HCT116 (cell line): ENCODE data around the gene OR10P1. TPM values are rescaled to one million over a fixed set of nuclear protein-coding genes. Genes with fewer than 3 reads are reported as not detected.

Source experiments
- ATAC-seq: fragments of 200-7000 bp; cut with Tn5 transposase; 2 replicates; pipeline ENCODE4 v1.9.1; 2020; ENCODE audit warnings: mild to moderate bottlenecking, moderate library complexity
- BruUV-seq: library from RNA; stranded (reverse); fragments of 400-500 nt; replicated peaks from 2 replicates; lab custom pipeline; 2021; lab: Mats Ljungman, UMichigan
- CTCF ChIA-PET: fragments of 300-600 bp; sonication (Branson Sonifier 250); formaldehyde crosslinking; loops from one replicate; lab custom pipeline; 2021; ENCODE audit warnings: antibody characterized with exemption; lab: Charles Lee
- POLR2A ChIA-PET: fragments of 300-600, 350-600 bp; sonication (Branson Sonifier 250); formaldehyde crosslinking; loops from one replicate; lab custom pipeline; 2021; ENCODE audit warnings: antibody characterized with exemption; lab: Charles Lee
- RAD21 ChIA-PET, 2 experiments: fragments of 300-600 bp; sonication (Branson Sonifier 250); formaldehyde crosslinking; loops; one replicate each; lab custom pipeline; 2023; ENCODE audit warnings: low total read pairs in 2 of 2; ENCODE audit not compliant: uncharacterized antibody in 2 of 2, unreplicated experiment in 2 of 2, low non-redundant PET in 1 of 2; lab: Charles Lee
- DNase-seq: peaks from one replicate; pipeline ENCODE4 v3.0.0-alpha.2; 2010; ENCODE audit warnings: low read depth, low spot score
- H2AFZ ChIP-seq: fragments of 200-600 bp; shearing (Covaris generic), sonication (generic); 2 replicates; pipeline ENCODE4 v1.6.1; 2017; ENCODE audit warnings: low read depth, mixed run types, mixed read lengths, antibody characterized with exemption, low read length; ENCODE audit not compliant: poor library complexity, severe bottlenecking
- H3K27ac ChIP-seq: 2 replicates; pipeline ENCODE4 v1.5.1; 2012; ENCODE audit warnings: low read depth, low read length
- H3K27me3 ChIP-seq: fragments of 200-600 bp; sonication (generic); 2 replicates; pipeline ENCODE4 v1.6.1; 2016; ENCODE audit warnings: mixed run types, low read length, mixed read lengths; ENCODE audit not compliant: insufficient read depth
- H3K36me3 ChIP-seq, 2 experiments: fragments of 200-500 bp in 1 of 2; fragments of 200-600 bp in 1 of 2; sonication (Bioruptor generic) in 1 of 2; sonication (generic) in 1 of 2; 2 replicates each; pipeline versions ENCODE4 v1.5.1 to v1.6.1; 2014 to 2016; ENCODE audit warnings: low read length in 2 of 2, inconsistent platforms in 1 of 2, mixed read lengths in 1 of 2, mixed run types in 1 of 2; ENCODE audit not compliant: insufficient read depth in 2 of 2, control insufficient read depth in 1 of 2
- H3K4me1 ChIP-seq, 2 experiments: fragments of 200-600 bp in 1 of 2; sonication (generic) in 1 of 2; 2 replicates each; pipeline versions ENCODE4 v1.5.1 to v1.6.1; 2012 to 2017; ENCODE audit warnings: low read length in 2 of 2, inconsistent platforms in 1 of 2, mild to moderate bottlenecking in 1 of 2, mixed read lengths in 1 of 2, mixed run types in 1 of 2, moderate library complexity in 1 of 2; ENCODE audit not compliant: insufficient read depth in 2 of 2, control insufficient read depth in 1 of 2
- H3K4me2 ChIP-seq: fragments of 200-600 bp; sonication (generic); 2 replicates; pipeline ENCODE4 v1.6.1; 2017; ENCODE audit warnings: mixed run types, low read length, mixed read lengths
- H3K4me3 ChIP-seq, 2 experiments: fragments of 200-600 bp in 1 of 2; sonication (generic) in 1 of 2; replicated peaks in 1 of 2; 2 replicates each; pipeline ENCODE4 v1.5.1; 2011 to 2016; ENCODE audit warnings: low read length in 2 of 2, control low read depth in 1 of 2, low read depth in 1 of 2, mild to moderate bottlenecking in 1 of 2, mixed read lengths in 1 of 2, mixed run types in 1 of 2
- H3K79me2 ChIP-seq: fragments of 200-600 bp; sonication (generic); 2 replicates; pipeline ENCODE4 v1.6.1; 2017; ENCODE audit warnings: mild to moderate bottlenecking, mixed run types, low read length, moderate library complexity, mixed read lengths; ENCODE audit not compliant: insufficient read depth
- H3K9ac ChIP-seq: fragments of 200-600 bp; sonication (generic); 2 replicates; pipeline ENCODE4 v1.6.1; 2016; ENCODE audit warnings: low read length, mixed read lengths
- H3K9me2 ChIP-seq: fragments of 200-600 bp; sonication (generic), shearing (Covaris generic); 2 replicates; pipeline ENCODE4 v1.6.1; 2017; ENCODE audit warnings: mixed run types, mild to moderate bottlenecking, moderate library complexity; ENCODE audit not compliant: insufficient read depth
- H3K9me3 ChIP-seq, 2 experiments: fragments of 200-500 bp in 1 of 2; fragments of 200-600 bp in 1 of 2; sonication (Bioruptor generic) in 1 of 2; sonication (generic) in 1 of 2; 2 replicates each; pipeline ENCODE4 v1.6.1; 2014 to 2017; ENCODE audit warnings: low read length in 2 of 2, mixed read lengths in 2 of 2, inconsistent platforms in 1 of 2, low read depth in 1 of 2, mild to moderate bottlenecking in 1 of 2, mixed run types in 1 of 2, moderate library complexity in 1 of 2; ENCODE audit not compliant: control insufficient read depth in 1 of 2, insufficient read depth in 1 of 2
- H4K20me1 ChIP-seq: fragments of 200-600 bp; sonication (generic), shearing (Covaris generic); 2 replicates; pipeline ENCODE4 v1.6.1; 2017; ENCODE audit warnings: mixed run types, mild to moderate bottlenecking, moderate library complexity; ENCODE audit not compliant: insufficient read depth
- CBX3 ChIP-seq: IDR thresholded peaks from 2 replicates; pipeline ENCODE4 v1.6.1; 2012; ENCODE audit warnings: low read depth
- CEBPB ChIP-seq: IDR thresholded peaks from 2 replicates; pipeline ENCODE4 v1.6.1; 2012; ENCODE audit warnings: low read depth
- EGR1 ChIP-seq: IDR thresholded peaks from 2 replicates; pipeline ENCODE4 v1.6.1; 2012; ENCODE audit warnings: low read depth
- ELF1 ChIP-seq: IDR thresholded peaks from 2 replicates; pipeline ENCODE4 v1.6.1; 2012; ENCODE audit warnings: low read depth, borderline replicate concordance
- EZH2 ChIP-seq: fragments of 200-600 bp; sonication (generic); IDR thresholded peaks from 2 replicates; pipeline ENCODE4 v1.6.1; 2017; ENCODE audit warnings: antibody characterized with exemption, mixed run types
- EZH2phosphoT487 ChIP-seq: fragments of 200-600 bp; IDR thresholded peaks from 2 replicates; pipeline ENCODE4 v1.6.1; 2018; ENCODE audit warnings: antibody characterized with exemption, borderline replicate concordance
- SIN3A ChIP-seq: IDR thresholded peaks from 2 replicates; pipeline ENCODE4 v1.6.1; 2012; ENCODE audit warnings: low read depth
- SP1 ChIP-seq: IDR thresholded peaks from 2 replicates; pipeline ENCODE4 v1.6.1; 2012; ENCODE audit warnings: low read depth
- YY1 ChIP-seq: IDR thresholded peaks from 2 replicates; pipeline ENCODE4 v1.6.1; 2011; ENCODE audit warnings: low read length, low read depth, moderate library complexity, mild to moderate bottlenecking; ENCODE audit not compliant: insufficient replicate concordance; ENCODE audit errors: extremely low read depth
- ZFX ChIP-seq: fragments of 450-650 bp; IDR thresholded peaks from 2 replicates; pipeline ENCODE4 v1.6.1; 2017
- ZNF274 ChIP-seq: fragments of 200-500 bp; sonication (Bioruptor generic); IDR thresholded peaks from 2 replicates; pipeline ENCODE4 v1.6.1; 2014; ENCODE audit warnings: mild to moderate bottlenecking, low read depth, low read length, inconsistent platforms
- intact Hi-C: fragments of 100-400 bp; cut with micrococcal nuclease; formaldehyde crosslinking; loops from 2 replicates; pipeline ENCODE4 v1.10.0; 2022
- total RNA-seq: library from RNA; stranded (reverse); gene quantifications from one replicate; pipeline ENCODE4 v1.2.1, GENCODE V29; 2021; ENCODE audit not compliant: unreplicated experiment
- TF ChIP-seq, protein P1 (sequence below): IDR thresholded peaks from 2 replicates; pipeline ENCODE4 v1.6.1; 2012; ENCODE audit warnings: low read depth
- TF ChIP-seq, protein P2 (sequence below), 3 experiments: fragments of 200-600 bp in 1 of 3; sonication (generic) in 1 of 3; IDR thresholded peaks in 2 of 3; conservative IDR thresholded peaks in 1 of 3; 2 replicates each; pipeline ENCODE4 v1.5.1; 2012 to 2017; ENCODE audit warnings: low read depth in 2 of 3, low read length in 2 of 3, antibody characterized with exemption in 1 of 3, borderline replicate concordance in 1 of 3, control low read depth in 1 of 3, mild to moderate bottlenecking in 1 of 3, mixed read lengths in 1 of 3, mixed run types in 1 of 3, moderate library complexity in 1 of 3; ENCODE audit not compliant: insufficient read depth in 1 of 3
- TF ChIP-seq, protein P3 (sequence below): IDR thresholded peaks from 2 replicates; pipeline ENCODE4 v1.6.1; 2011; ENCODE audit warnings: mild to moderate bottlenecking, low read length, moderate library complexity; ENCODE audit not compliant: insufficient replicate concordance; ENCODE audit errors: extremely low read depth

OR10P1 gene
- total RNA-seq, 1 experiment from 2014 or later: not detected

DNA sequence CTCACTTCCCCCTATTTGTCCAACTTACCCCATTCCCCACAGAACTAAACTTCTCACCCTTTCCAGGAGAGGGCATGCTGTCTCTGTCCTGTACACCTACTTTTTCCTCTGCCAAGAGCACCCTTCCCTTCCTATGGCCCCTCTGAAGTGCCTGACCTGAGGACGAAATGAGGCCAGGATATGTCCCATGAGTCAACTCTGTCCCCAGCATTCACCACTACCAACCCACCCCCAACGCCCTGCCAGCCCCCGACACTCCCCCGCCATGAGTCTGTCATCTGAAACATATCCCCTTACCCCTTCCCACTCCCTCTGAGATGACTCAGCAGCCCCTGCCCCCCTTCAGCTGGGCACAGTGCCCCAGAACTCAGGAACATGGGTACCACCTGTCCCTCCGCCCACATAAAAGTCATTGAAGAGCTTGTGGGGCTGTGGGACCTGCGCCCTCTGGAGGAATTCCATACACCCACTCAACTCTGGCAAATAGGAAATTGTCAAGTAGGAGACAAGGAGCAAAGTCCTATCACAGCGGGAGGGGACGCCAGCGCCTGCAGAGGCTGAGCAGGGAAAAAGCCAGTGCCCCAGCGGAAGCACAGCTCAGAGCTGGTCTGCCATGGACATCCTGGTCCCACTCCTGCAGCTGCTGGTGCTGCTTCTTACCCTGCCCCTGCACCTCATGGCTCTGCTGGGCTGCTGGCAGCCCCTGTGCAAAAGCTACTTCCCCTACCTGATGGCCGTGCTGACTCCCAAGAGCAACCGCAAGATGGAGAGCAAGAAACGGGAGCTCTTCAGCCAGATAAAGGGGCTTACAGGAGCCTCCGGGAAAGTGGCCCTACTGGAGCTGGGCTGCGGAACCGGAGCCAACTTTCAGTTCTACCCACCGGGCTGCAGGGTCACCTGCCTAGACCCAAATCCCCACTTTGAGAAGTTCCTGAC, 44.7 kb downstream of the OR10P1 start (continued):
- TF ChIP-seq, protein P1, sequence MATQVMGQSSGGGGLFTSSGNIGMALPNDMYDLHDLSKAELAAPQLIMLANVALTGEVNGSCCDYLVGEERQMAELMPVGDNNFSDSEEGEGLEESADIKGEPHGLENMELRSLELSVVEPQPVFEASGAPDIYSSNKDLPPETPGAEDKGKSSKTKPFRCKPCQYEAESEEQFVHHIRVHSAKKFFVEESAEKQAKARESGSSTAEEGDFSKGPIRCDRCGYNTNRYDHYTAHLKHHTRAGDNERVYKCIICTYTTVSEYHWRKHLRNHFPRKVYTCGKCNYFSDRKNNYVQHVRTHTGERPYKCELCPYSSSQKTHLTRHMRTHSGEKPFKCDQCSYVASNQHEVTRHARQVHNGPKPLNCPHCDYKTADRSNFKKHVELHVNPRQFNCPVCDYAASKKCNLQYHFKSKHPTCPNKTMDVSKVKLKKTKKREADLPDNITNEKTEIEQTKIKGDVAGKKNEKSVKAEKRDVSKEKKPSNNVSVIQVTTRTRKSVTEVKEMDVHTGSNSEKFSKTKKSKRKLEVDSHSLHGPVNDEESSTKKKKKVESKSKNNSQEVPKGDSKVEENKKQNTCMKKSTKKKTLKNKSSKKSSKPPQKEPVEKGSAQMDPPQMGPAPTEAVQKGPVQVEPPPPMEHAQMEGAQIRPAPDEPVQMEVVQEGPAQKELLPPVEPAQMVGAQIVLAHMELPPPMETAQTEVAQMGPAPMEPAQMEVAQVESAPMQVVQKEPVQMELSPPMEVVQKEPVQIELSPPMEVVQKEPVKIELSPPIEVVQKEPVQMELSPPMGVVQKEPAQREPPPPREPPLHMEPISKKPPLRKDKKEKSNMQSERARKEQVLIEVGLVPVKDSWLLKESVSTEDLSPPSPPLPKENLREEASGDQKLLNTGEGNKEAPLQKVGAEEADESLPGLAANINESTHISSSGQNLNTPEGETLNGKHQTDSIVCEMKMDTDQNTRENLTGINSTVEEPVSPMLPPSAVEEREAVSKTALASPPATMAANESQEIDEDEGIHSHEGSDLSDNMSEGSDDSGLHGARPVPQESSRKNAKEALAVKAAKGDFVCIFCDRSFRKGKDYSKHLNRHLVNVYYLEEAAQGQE: no peak

DNA sequence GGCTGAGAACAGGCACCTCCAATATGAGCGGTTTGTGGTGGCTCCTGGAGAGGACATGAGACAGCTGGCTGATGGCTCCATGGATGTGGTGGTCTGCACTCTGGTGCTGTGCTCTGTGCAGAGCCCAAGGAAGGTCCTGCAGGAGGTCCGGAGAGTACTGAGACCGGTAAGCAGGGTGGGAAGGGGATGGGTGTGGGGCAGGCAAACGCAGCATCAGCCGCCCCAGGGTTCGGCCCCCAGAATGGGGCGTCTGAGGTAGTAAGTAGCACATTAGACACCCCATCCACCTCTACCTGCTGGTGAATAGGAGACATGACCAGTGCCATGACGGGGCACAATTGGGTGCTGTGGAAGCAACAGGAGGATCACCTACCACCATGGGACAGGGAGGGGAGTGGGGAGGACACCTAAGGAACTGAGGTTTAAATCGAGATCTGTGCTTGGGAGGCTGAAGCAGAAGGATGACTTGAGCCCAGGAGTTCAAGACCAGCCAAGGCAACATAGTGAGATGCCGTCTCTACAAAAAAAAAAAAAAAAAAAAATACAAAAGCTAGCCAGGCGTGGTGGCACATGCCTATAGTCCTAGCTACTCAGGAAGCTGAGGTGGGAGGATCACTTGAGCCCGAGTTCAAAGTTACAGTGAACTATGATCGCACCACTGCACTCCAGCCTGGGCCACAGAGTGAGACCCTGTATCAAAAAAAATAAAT, 45.5 kb downstream of the OR10P1 start:
- Histone ChIP-seq H3K9me3 (no peaks in the 10 kb centered on the region), H3K27ac (peak overlapping the region; percentile 77), H2AFZ (peak overlapping the region; percentile 75), H3K9me2 (no peaks in the 10 kb centered on the region), H3K4me2 (peak overlapping the region; percentile 93), H3K4me1 (peaks cover 9 to 27% of the 10 kb centered on the region in 2 experiments), H4K20me1 (no peaks in the 10 kb centered on the region), H3K27me3 (no peaks in the 10 kb centered on the region), H3K9ac (peak overlapping the region; percentile 72), H3K36me3 (no peaks in the 10 kb centered on the region), H3K4me3 (peak overlapping the region; percentile 77 to 78), H3K79me2 (0 out of 2 replicates have a peak, but pooled peaks cover 5% of the 10 kb centered on the region)
- ATAC-seq (peak; percentile 36), DNase-seq (no peak)
- RAD21 ChIA-PET: interaction anchor here (1.0 to 1.3 kb wide), 4 partner anchors 36 to 56 kb away, joined by 3 to 10 read pairs (median 4); no protein-coding TSS in a partner anchor
- CTCF ChIA-PET: interaction anchor here (0.9 to 3.1 kb wide), 12 partner anchors 13 to 56 kb away, joined by 3 to 21 read pairs (median 7); partner anchors contain the start of genes BLOC1S1, CD63 and RDH5
- POLR2A ChIA-PET: interaction anchor here (0.6 to 1.4 kb wide), 5 partner anchors 13 to 314 kb away, joined by 3 to 5 read pairs (median 4); partner anchors contain the start of gene CD63
- intact Hi-C loops: no loop called here
- no TSS peak for BruUV-seq
- TF ChIP-seq SIN3A (no peak), ZNF274 (no peak), EZH2 (no peak), CBX3 (no peak), ZFX (no peak), EZH2phosphoT487 (no peak), ELF1 (no peak), YY1 (no peak), SP1 (no peak), EGR1 (no peak), CEBPB (no peak)
- TF ChIP-seq, protein P2, sequence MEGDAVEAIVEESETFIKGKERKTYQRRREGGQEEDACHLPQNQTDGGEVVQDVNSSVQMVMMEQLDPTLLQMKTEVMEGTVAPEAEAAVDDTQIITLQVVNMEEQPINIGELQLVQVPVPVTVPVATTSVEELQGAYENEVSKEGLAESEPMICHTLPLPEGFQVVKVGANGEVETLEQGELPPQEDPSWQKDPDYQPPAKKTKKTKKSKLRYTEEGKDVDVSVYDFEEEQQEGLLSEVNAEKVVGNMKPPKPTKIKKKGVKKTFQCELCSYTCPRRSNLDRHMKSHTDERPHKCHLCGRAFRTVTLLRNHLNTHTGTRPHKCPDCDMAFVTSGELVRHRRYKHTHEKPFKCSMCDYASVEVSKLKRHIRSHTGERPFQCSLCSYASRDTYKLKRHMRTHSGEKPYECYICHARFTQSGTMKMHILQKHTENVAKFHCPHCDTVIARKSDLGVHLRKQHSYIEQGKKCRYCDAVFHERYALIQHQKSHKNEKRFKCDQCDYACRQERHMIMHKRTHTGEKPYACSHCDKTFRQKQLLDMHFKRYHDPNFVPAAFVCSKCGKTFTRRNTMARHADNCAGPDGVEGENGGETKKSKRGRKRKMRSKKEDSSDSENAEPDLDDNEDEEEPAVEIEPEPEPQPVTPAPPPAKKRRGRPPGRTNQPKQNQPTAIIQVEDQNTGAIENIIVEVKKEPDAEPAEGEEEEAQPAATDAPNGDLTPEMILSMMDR (IDR thresholded peaks at IDR 0.05 in 2 of 3, conservative IDR thresholded peaks at IDR 0.05 in 1 of 3; ENCODE audit: borderline replicate concordance in 1 of 3, insufficient read depth in 1 of 3, low read depth in 2 of 3, low read length in 2 of 3): no peak
- TF ChIP-seq, protein P3, sequence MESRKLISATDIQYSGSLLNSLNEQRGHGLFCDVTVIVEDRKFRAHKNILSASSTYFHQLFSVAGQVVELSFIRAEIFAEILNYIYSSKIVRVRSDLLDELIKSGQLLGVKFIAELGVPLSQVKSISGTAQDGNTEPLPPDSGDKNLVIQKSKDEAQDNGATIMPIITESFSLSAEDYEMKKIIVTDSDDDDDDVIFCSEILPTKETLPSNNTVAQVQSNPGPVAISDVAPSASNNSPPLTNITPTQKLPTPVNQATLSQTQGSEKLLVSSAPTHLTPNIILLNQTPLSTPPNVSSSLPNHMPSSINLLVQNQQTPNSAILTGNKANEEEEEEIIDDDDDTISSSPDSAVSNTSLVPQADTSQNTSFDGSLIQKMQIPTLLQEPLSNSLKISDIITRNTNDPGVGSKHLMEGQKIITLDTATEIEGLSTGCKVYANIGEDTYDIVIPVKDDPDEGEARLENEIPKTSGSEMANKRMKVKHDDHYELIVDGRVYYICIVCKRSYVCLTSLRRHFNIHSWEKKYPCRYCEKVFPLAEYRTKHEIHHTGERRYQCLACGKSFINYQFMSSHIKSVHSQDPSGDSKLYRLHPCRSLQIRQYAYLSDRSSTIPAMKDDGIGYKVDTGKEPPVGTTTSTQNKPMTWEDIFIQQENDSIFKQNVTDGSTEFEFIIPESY: no peak
